K562 (cell line): ENCODE measurements around the gene STUB1. TPM values are rescaled to one million over a fixed set of nuclear protein-coding genes. Genes with fewer than 3 reads are reported as not detected.
A peak's percentile ranks its signal among the peaks of the same experiment; 100 is the strongest.

Source experiments
- ATAC-seq: fragments of 200-7000 bp; cut with Tn5 transposase; 3 replicates; pipeline ENCODE4 v1.9.1; 2020; ENCODE audit warnings: moderate library complexity
- BruUV-seq: library from RNA; stranded (reverse); fragments of 400-500 nt; replicated peaks from 2 replicates; lab custom pipeline; 2021; lab: Mats Ljungman, UMichigan
- CTCF ChIA-PET: fragments of 300-600 bp; formaldehyde crosslinking; extraction: SDS; loops from one replicate; lab custom pipeline; 2021; ENCODE audit warnings: low intra/inter-chr PET ratio; lab: Yijun Ruan, JAX
- POLR2A ChIA-PET: fragments of 300-600, 350-650 bp; sonication (Branson Sonifier 250); formaldehyde crosslinking; extraction: SDS; loops from one replicate; lab custom pipeline; 2021; ENCODE audit warnings: antibody characterized with exemption, inconsistent platforms; lab: Yijun Ruan, JAX
- DNase-seq, 4 experiments: peaks; one replicate each; pipeline versions ENCODE4 v3.0.0 to v3.0.0-alpha.2; 2011 to 2018; ENCODE audit warnings: low spot score in 3 of 4, mixed read lengths in 3 of 4; ENCODE audit errors: extremely low read depth in 1 of 4
- FAIRE-seq: peaks from 2 replicates; lab custom pipeline; 2011; peaks lifted over from hg19 to GRCh38; lab: Jason Lieb, UNC
- H2AFZ ChIP-seq: 2 replicates; pipeline ENCODE4 v1.6.0; 2011; ENCODE audit warnings: low read depth, low read length, control low read depth, inconsistent platforms
- H3K27ac ChIP-seq: fragments of 200-600 bp; 3 replicates; pipeline ENCODE4 v1.8.0; 2011; ENCODE audit warnings: low read depth, mild to moderate bottlenecking, control low read depth, inconsistent platforms, low read length, moderate library complexity, mixed read lengths; ENCODE audit errors: extremely low read depth
- H3K27me3 ChIP-seq, 2 experiments: fragments of 300-600 bp in 1 of 2; 2 replicates in 1 of 2; 3 replicates in 1 of 2; pipeline versions ENCODE4 v1.6.0 to v1.8.0; 2011; ENCODE audit warnings: inconsistent platforms in 2 of 2, low read length in 2 of 2, mild to moderate bottlenecking in 1 of 2, mixed read lengths in 1 of 2, moderate library complexity in 1 of 2; ENCODE audit not compliant: control insufficient read depth in 2 of 2, insufficient read depth in 2 of 2
- H3K36me3 ChIP-seq: fragments of 300-600 bp; 3 replicates; pipeline ENCODE4 v1.8.0; 2011; ENCODE audit warnings: mild to moderate bottlenecking, low read length, inconsistent platforms; ENCODE audit not compliant: control insufficient read depth, insufficient read depth
- H3K4me1 ChIP-seq, 2 experiments: fragments of 200-600 bp in 1 of 2; replicated peaks in 1 of 2; 2 replicates in 1 of 2; 3 replicates in 1 of 2; pipeline versions ENCODE4 v1.5.1 to v1.8.0; 2011; ENCODE audit warnings: inconsistent platforms in 2 of 2, low read length in 2 of 2, mild to moderate bottlenecking in 1 of 2, mixed read lengths in 1 of 2, moderate library complexity in 1 of 2; ENCODE audit not compliant: control insufficient read depth in 2 of 2, insufficient read depth in 2 of 2
- H3K4me2 ChIP-seq: 2 replicates; pipeline ENCODE4 v1.6.1; 2011; ENCODE audit warnings: low read length, control low read depth, inconsistent platforms, mixed read lengths; ENCODE audit not compliant: insufficient read depth
- H3K4me3 ChIP-seq: fragments of 200-600 bp; sonication (generic), shearing (Covaris generic); 2 replicates; pipeline ENCODE4 v1.5.1; 2016; ENCODE audit warnings: control low read depth, inconsistent platforms
- H3K79me2 ChIP-seq: fragments of 200-600 bp; 3 replicates; pipeline ENCODE4 v1.8.0; 2011; ENCODE audit warnings: low read length, inconsistent platforms; ENCODE audit not compliant: control insufficient read depth, insufficient read depth
- H3K9ac ChIP-seq, 2 experiments: 2 replicates each; pipeline versions ENCODE4 v1.6.0 to v1.6.1; 2011; ENCODE audit warnings: low read depth in 2 of 2, low read length in 2 of 2, control low read depth in 1 of 2, inconsistent platforms in 1 of 2, mild to moderate bottlenecking in 1 of 2, mixed read lengths in 1 of 2; ENCODE audit not compliant: insufficient read depth in 1 of 2
- H3K9me1 ChIP-seq: one replicate; pipeline ENCODE4 v1.6.0; 2011; ENCODE audit warnings: inconsistent platforms, mild to moderate bottlenecking, low read length, moderate library complexity; ENCODE audit not compliant: control insufficient read depth, insufficient read depth
- H3K9me3 ChIP-seq: replicated peaks from 2 replicates; pipeline ENCODE4 v1.5.1; 2011; ENCODE audit warnings: low read depth, low read length, inconsistent platforms; ENCODE audit not compliant: control insufficient read depth, insufficient read depth
- H4K20me1 ChIP-seq: replicated peaks from 2 replicates; pipeline ENCODE4 v1.6.1; 2011; ENCODE audit warnings: low read length, inconsistent platforms, mixed read lengths; ENCODE audit not compliant: control insufficient read depth, insufficient read depth
- MAFF ChIP-seq: IDR thresholded peaks from 2 replicates; pipeline ENCODE4 v1.6.1; 2012; ENCODE audit warnings: low read length, improper control_type of control experiment
- POLR2G ChIP-seq: fragments of 200-400 bp; formaldehyde crosslinking; IDR thresholded peaks from 2 replicates; pipeline ENCODE4 v1.6.1; 2017; ENCODE audit warnings: low read depth, mild to moderate bottlenecking, antibody characterized with exemption, low read length, moderate library complexity
- RBFOX2 ChIP-seq: fragments of 200-400 bp; formaldehyde crosslinking; IDR thresholded peaks from 2 replicates; pipeline ENCODE4 v1.6.1; 2017; ENCODE audit warnings: low read depth, mild to moderate bottlenecking, low read length, moderate library complexity
- WGBS: fragments of 100-300 bp; shearing (Covaris generic); methylation state at CpG from one replicate; pipeline ENCODE4 v1.1.6; 2016; ENCODE audit warnings: low coverage, mixed read lengths; ENCODE audit not compliant: insufficient coverage; ENCODE audit errors: missing lambda C conversion rate; 5-methylcytosine and 5-hydroxymethylcytosine counted together
- in situ Hi-C: fragments of 300-500 bp; cut with MboI; formaldehyde crosslinking; loops from 4 replicates; pipeline ENCODE4 v1.15.0; 2018; ENCODE audit warnings: inconsistent platforms, mixed read lengths
- intact Hi-C: fragments of 100-400 bp; cut with micrococcal nuclease; formaldehyde crosslinking; loops from 2 replicates; pipeline ENCODE4 v1.14.2; 2022
- polyA plus RNA-seq, 8 experiments: library from polyadenylated mRNA; depleted of rRNA in 4 of 8; stranded (reverse) in 5 of 8; unstranded in 3 of 8; fragments of >200 nt; fragmentation: Nextera tagmentation in 2 of 8; fragmentation: Illumina TruSeq in 1 of 8; extraction: Ambion mirVana in 2 of 8; extraction: Trizol in 1 of 8; gene quantifications; 2 replicates each; pipeline versions ENCODE4 v1.2.1 to v1.2.3, GENCODE V29; 2011 to 2014; ENCODE audit warnings: inconsistent platforms in 1 of 8, missing spikeins in 1 of 8
- total RNA-seq, 7 experiments: library from RNA; depleted of rRNA in 6 of 7; stranded (reverse); fragments of >200 nt in 6 of 7; fragmentation: Illumina TruSeq in 2 of 7; extraction: Trizol in 2 of 7; gene quantifications; 2 replicates each; pipeline versions ENCODE4 v1.2.1 to v1.2.3, GENCODE V29; 2011 to 2021; ENCODE audit warnings: low replicate concordance in 1 of 7

The STUB1 gene
- total and polyA plus RNA-seq, 9 of the 15 experiments (the other 6 are each of a cell fraction or from before 2014, with no cell fraction given): 10.6 to 251 (median 152) TPM

- Histone ChIP-seq H2AFZ (no peak overlapping the region), H3K36me3 (peaks cover 63% of the 10 kb centered on the region), H3K27me3 (no peaks in the 10 kb centered on the region), H4K20me1 (0 out of 2 replicates have a peak, but pooled peaks cover 4% of the 10 kb centered on the region), H3K27ac (peak overlapping the region; percentile 72; the same call in 1 of the 3 replicates), H3K9me3 (no peaks in the 10 kb centered on the region), H3K4me2 (no peak overlapping the region), H3K79me2 (peaks cover 22% of the 10 kb centered on the region), H3K4me3 (no peak overlapping the region), H3K4me1 (peaks cover 20 to 98% of the 10 kb centered on the region in 2 experiments), H3K9ac (peak overlapping the region in 1 of 2 experiments; percentile 61; a peak in 2 of 4 replicates), H3K9me1 (no peaks in the 10 kb centered on the region)
- DNase-seq (no peak), ATAC-seq (no peak), FAIRE-seq (no peak)
- BruUV-seq: TSS peak; percentile 33
- ChIA-PET CTCF (no interaction called here), POLR2A (interaction anchor here (0.6 to 1.6 kb wide), 6 partner anchors 9 to 107 kb away, joined by 3 to 5 read pairs (median 3); partner anchors contain the start of gene NHLRC4)
- WGBS: 93% methylated on average over 15 of the region's 18 CpGs
- in situ Hi-C loops (loop anchor here (10.0 kb wide), 1 partner anchor 279 kb away; the partner anchor contains the start of gene NME4), intact Hi-C loops (no loop called here)
- TF ChIP-seq POLR2G: peak; percentile 29; the same call in 1 of the 2 replicates
- peak; percentile 29; the same call in 1 of the 2 replicates for TF ChIP-seq RBFOX2
- TF ChIP-seq MAFF: no peak
These were observed 6.7 kb upstream of the STUB1 start for GRCh38 chr16:673399-673991.
